GM19324 (cell line): Measurements from ENCODE around the gene SLC7A5.
"Not testable (repeated sequence)": the region's sequence is repeated elsewhere in the genome, so short reads cannot be mapped to it uniquely, and the experiment has no call there.

Experiments
- ATAC-seq: cut with Tn5 transposase; IDR thresholded peaks from one replicate; pipeline ENCODE4 v1.9.1; 2021; ENCODE audit warnings: mild to moderate bottlenecking, moderate library complexity; ENCODE audit not compliant: unreplicated experiment, low FRiP score

The SLC7A5 gene

DNA sequence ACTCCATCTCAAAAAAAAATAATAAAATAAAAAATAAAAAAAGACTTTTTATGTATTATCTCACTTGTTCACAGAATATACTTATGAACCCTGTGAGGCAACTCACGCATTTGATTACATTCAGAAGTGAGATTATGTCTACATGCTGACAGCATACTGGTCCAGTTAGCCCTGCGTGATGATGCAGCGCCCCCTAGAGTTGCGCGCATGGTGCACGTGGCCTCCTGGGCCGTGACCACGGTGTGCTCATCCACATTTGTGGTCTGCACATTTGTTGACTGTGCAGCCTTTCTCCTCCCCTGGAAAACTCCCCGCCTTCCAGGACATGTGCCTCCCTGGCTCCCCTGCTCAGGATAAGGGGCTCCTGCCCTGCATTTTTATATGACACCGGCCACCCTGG, 20.5 kb upstream of the SLC7A5 start:
- ATAC-seq, result not testable (repeated sequence)

DNA sequence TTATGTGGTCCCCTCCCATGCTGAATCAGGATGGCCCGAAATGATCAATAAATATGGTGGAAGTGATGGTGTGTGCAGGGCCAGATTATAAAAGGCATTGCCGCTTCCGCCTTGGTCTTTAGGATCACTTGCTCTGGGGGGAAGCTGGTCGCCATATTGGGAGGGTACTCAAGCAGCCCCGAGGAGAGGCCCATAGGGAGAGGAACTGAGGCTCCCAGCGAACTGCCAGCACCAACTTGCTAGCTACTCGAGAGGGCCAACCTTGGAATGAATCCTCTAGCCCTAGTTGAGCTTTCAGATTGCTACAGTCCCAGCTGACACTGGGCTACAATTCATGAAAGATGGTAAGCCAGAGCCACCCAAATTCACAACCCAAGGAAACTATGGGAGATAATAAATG, 19.0 kb upstream of the SLC7A5 start:
- not testable (repeated sequence) for ATAC-seq

DNA sequence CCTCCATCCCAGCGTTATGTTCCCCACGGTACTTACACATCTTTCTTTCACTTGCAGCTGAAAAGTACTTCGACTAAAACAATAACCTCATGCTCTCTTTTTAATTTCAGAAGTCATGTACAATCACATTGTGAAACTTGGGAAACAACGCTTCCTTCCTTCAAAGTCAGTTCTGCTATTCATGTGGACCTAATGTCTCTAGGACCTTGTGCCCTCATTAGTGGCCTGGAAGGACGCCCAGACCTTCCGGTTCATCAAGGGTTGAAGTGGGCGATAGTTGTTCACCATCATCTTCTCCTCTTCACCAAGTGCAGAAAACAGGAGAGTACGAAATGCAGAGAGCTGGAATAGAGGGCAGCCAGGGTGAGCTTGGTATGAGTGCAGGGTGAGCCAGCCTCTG, 18.6 kb upstream of the SLC7A5 start:
- ATAC-seq, result not testable (repeated sequence)

DNA sequence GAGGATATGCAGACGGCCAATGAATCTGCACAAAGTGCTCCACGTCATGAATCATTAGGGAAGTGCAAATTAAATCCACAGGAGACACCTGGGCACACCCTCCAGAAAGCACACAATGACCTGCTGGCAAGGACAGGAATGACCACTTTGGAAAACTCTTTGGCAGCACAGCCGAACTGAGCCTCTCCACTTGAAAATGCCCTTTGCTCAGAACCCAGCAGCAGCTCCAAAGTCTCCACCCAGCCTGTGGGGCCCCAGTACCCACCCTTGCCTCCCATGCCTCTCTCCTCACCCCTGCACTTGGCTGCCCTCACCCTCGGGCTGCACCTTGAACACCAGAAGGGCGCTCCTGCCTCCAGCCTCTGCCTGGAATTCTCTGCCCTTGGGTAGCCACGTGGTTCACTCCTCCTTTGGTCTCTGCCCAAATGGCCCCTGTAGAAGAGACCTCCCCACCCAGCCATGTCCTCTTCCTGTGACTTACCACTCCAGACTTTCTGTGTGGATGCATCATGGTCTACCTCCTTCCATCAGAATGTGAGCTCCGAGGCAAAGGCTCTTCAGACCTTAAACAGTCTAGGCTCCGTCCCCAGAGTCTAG, 16.2 kb upstream of the SLC7A5 start:
- not testable (repeated sequence) for ATAC-seq

DNA sequence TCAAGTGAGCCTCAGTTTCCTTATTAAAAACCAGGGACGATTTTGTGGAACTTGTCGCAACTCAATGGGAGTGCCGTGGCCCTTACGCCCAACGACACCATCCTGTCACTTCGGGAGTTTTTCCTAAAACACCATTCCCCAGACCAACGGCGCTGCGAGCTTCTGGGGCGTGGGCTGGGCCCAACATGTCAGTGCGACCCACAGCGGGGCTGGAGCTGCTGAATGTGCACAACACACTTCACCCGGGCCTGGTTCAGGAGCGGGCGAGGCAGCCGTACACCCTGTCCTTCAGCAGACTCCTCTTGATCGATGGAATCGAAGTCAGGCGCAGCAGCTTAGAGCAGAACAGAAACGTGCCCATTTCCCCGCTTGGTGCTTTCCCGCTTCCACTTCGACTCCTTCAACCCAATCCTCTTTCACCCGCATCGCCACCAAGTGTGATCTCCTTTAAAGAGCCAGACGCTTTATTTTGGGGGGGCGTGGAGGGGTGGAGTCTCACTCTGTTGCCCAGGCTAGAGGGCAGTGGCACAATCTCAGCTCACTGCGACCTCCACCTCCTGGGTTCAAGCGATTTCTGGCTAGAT, 13.2 kb upstream of the SLC7A5 start:
- no peak for ATAC-seq

DNA sequence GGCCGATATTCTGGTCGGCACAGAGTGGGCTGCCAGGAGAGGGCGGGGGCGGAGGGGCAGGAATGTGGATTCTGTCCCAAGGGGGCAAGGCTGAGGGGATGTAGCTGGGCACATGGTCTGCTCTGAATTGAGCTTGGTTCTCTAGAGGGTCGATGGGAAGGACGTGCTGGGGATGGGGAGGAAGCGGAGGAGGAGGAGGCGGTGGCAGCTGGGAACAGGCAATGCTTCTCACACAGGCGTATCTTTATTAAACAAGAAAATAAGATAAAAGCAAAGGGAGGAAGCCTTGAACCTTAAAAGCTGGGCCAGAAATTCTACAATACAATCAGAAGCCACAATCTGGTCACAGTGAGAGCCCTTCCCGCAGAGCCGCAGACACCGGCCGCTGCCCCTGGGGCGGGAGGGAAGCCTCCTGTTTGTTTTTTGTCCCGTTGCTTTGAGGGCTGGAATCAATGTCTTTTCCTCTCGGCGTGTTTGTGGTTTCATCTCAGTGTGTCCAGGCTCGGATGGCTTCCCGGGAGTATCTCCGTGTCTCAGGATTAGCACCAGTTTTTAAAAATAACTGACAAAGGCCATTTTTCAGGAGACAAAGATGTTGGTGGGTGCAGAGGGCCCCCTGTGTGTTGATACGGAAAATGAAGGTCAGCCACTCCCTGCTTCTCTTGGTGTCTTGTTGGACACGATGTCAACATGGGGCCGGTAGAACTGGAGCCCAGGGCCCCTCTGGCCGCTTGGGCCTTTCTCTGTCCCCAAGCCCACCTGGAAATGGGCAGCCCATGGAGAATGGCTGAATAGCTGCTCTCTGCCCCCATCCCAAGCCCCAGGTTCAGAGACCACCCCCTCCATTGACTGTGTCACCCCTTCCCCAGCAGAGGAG, 12.3 kb upstream of the SLC7A5 start:
- no peak for ATAC-seq

DNA sequence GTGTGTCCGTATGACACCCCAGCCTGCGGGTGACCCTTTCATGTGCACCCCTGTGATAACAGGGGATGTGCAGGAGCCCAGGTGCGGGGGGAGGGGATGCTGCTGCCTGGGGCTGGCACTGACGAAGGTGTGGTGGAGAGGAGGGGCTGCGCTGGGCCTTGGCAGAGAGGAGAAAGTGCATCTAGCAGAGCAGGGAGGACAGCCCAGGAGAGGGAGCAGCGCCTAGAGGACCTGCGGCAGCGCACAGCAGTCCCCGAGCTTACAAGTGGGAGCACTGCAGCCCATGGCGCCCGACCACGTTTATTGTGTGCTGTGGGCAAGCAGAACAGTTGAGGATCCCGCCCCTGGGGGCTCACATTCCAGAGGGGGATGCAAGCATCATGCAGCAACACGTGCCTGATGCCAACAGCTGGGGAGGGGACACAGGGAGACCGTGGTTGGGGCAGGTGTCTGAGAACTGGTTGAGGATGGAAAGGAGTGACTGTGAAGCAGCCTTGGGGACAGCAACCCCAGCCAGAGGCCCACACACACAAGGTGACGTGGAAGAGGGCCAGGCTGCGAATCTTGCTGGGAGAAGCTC, 10.9 kb upstream of the SLC7A5 start:
- no peak for ATAC-seq

DNA sequence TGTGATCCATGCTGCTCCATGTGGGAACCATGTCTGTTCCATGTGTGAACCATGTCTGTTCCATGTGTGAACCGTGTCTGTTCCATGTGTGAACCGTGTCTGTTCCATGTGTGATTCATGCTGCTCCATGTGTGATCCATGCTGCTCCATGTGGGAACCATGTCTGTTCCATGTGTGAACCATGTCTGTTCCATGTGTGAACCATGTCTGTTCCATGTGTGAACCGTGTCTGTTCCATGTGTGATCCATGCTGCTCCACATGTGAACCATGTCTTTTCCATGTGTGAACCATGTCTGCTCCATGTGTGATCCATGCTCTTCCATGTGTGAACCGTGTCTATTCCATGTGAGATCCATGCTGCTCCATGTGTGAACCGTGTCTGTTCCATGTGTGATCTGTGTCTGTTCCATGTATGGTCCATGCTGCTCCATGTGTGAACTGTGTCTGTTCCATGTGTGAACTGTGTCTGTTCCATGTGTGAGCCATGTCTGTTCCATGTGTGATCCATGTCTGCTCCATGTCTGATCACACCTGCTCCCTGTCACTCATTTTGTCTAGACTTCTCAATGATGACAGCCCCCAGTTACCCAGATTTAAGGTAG, 10.2 kb upstream of the SLC7A5 start:
- not testable (repeated sequence) for ATAC-seq

DNA sequence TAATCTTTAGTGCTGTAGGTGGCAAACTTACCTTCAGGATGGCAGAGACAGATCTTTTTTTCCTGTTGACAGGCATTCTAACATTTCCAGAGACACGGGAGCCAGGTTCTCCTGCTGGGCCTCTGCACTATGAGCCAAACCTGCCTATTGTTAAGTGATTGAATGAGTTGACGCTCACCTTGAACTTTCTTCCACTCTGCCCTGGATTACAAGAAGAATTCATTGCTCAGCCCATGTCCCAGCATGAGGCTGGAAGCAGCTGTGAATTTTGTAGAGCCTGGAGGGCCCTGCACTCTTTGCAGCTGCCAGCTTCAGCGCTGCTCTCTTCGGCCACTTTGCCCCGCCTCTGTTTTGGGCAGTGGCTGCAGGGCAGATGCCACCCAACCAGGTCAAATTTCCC, 9.4 kb upstream of the SLC7A5 start:
- no peak for ATAC-seq

DNA sequence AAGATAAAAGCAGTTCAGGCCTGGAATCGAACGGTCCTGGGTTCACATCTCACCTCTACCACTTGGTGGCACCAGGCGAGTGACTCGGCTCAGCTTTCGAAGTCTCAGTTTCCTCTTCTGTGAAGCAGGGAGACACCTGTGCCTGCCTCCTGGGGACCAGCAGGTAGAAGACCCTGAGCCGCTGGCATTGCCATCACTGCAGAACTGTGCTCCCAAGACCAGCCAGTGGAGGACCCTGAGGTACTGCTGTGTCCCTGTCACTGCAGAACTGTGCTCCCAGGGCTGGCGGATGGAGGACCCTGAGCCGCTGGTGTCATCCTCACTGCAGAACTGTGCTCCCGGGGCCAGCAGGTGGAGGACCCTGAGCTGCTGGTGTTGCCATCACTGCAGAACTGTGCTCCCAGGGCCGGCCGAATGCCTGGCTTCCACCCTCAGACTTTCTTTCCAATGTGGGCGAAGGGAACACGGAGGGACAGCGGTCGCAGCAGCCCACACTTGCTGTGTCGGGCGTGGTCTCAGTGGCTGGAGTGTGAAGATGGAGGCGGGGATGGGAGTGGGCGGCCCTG, 8.7 kb upstream of the SLC7A5 start:
- no peak for ATAC-seq

DNA sequence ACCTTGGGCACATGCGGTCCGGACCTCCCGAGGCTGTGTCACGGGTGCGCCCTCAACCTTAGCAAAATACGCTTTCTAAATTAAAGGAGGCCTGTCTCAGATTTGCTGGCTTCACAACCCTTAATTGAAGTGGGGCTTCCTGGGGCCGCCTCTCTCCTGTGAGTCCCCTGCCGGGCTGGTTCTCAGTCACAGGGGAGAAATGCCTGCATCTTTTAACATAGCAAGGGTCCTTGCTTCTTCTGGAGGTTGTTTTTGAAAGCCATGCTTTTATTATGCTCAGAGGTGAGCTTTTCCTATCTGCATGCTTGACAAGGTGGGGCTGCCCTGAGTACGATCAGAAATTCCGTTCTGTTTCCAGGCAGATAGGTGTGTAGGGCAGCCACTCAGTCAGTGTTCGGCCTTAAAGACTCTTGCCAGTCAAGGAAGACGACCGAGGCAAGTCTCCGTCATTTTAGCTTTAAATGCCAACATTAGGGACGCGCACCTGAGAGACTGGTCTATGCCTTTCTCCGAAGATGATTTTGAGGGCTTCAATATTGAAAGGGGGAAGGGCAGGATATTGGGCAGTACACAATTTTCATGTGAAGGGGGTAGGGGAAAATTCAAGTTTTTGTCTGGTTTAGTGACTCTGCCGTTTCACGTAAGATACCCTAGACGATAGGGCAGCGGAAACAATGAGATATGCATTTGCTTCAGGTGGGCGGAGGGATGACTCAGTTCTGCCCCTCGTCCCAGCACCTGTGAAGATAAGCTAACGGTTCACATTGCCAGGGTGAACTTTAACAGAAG, 5.5 kb upstream of the SLC7A5 start:
- no peak for ATAC-seq

DNA sequence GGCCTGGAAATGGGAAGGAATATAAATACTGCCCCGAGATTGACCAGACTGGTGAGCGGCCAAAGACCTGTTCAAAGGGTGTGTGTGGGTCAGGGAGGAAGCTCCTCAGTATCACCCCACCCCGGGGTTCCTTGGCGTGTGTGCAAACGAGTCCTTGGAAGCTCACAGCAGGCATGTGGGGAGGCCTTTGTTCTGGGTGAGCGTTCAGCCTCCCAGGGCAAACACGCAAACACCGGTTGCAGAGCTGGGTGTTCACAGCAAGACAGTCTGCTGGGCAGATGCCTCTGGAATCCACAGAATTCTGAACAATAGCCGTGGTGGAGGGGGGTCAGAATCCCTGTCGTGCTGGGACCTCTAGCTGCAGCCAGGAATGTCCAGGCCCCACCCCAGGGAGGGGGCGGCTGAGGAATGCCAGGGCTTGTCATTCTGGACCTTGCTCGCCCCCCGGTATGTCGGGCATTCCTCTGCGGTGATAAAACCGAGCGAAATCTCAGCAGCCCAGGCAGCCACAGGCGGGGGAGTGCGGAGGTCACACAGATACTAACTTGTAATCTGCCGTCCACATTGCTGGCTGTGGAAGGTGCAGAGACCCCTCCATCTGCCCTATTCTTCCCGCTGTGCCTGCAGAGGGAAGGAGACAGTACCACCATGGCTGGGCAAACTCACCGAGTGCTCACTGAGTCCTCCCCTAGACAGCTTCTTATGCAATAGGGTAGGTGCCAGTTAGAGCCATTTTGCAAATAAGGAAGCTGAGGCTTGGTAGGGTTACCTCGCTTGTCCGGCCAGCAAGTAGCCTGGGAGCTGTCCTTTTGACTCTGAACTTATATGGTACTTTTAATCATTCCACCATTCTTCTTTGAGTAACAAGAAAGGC, 1.3 kb upstream of the SLC7A5 start:
- ATAC-seq, result not testable (repeated sequence)

DNA sequence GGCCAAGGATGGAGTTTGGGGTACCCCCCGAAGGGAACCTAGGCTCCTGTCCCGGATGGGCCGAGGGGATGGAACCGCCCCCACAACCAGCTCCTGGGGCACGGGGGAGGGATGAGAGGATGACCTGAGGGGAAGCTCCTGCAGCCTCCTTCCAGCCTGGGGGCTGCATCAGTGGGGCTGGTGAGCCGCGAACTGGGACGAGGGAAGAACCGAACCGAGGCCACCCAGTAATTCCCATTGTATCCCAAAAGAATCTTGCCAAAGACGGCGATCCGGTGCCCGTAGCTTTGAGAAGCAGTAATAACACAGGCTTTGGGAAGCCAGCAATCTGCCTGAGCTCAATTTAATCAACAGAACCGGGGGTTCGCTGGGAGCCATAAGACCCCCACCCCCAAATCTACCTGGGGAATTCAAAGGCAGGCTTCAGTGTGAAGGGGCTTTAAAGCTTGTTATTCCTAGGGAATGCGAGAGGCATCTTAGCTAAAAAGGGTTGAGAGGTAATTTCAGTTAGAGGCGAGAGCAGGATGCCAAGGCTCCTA, 641 bp upstream of the SLC7A5 start:
- ATAC-seq, result not testable (repeated sequence)

DNA sequence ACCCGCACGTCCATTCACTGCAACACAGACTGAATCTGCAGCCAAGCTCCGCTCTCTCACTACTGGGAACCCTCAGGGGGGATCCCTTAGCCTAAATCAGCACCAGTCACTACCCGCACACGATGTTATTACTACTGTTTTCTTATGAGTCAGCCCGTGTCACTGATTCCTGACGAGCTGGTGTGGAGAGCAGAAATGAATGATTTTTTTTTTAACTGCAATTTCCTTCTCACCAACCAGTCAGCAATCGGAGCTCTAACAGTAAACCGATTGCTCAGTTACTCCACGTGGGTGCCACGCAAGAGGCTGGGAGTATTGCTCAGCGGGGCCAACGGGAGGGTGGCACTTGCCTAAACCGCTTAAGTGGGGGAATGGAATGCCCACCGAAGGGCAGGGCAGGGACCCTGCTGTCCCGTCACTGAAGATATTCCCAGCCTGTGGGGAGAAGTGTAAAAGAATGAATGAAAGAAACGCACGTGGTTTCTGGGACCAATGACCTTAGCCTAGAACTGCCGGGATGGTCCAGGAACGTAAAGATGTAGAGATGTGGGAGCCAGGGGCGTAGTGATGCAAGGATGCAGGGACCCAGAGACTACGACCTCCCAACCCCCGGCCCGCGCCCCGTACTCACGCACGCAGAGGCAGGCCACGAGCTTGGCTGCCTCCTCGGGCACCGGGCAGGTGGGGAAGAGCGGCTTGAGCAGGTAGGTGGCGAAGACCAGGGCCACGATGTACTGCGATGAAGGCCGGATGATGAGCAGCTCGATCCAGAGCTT, 865 bp downstream of the SLC7A5 start:
- ATAC-seq, result peak; percentile 16

DNA sequence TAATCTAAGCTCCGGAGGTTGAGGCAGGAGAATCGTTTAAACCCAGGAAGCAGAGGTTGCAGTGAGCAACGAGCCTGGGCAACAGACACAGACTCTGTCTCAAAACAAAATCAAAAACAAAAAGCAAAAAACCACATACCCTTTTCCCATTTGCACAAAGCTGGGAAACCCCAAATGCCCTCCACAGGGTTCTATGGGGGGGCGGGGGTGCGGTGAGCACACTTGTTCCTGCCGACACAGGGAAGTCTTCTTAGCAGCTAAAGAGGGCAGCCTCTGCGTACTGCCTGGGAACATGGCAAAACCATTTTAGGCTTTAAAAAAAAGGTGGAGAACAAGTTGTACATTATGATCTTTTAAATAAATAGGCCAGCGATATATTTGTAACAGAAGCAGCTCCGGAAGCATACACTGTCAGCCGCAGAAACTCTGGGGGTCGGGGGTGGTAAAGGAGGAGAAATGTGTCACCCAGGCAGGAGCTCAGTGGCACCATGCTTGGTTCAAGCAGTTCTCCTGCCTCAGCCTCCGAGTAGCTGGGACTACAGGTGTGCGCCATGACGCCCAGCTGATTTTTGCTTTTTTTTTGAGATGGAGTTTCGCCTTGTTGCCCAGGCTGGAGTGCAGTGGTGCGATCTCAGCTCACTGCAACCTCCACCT, 3.3 kb downstream of the SLC7A5 start:
- not testable (repeated sequence) for ATAC-seq

DNA sequence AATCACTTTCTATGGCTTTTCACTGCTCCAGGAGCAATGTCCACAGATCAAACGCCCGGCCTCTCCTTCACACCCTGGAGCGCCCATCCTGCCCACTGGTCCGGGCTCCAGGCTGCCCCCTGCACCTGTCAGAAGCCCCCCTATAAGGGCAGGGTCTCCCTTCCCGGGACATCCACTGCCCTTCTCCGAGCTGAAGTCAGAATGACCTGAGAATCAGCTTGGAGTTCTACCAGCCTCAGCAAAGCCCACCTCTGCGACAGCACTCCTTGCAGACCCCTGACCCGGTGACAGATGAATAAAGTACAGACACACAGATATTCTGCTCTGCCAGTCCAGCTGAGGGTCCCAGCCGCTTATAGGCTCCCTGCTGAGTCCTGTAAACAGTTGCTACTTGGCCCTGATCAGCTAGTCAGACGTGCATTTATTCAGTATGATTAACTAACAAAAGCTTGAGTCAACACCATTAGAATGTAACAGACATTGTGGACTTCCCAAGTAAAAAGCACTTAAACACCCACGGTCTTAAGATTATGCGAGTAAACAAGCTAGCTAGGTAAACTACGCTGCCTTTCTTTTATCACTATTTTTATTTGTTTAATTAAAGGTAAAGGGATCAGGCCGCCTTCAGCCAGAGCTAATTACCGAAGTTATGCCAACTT, 4.8 kb downstream of the SLC7A5 start:
- ATAC-seq, result no peak

DNA sequence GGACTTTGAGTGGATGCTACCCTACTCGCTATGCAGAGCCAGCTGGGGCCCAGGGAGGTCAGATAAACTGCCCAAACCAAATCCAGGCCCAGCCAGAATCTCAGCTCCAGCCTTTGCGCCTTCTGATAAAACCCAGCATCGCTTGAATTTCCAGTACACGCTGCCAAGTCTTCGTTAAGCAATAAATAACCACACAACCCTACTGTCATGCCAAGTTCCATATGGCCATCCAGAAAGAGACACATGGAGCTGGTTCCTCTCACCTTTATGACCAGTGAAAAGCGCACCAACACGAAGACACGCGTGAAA, 6.0 kb downstream of the SLC7A5 start:
- ATAC-seq, result not testable (repeated sequence)
